H9 (cell line): ENCODE measurements around the gene CHN2. TPM values are rescaled to one million over a fixed set of nuclear protein-coding genes. Genes with fewer than 3 reads are reported as not detected.

Source experiments
- DNase-seq: peaks from one replicate; pipeline ENCODE4 v3.0.0-alpha.2; 2017
- H2AFZ ChIP-seq: one replicate; pipeline ENCODE4 v1.6.1; 2013; ENCODE audit warnings: mild to moderate bottlenecking, low read length, control low read depth, moderate library complexity
- H2AK5ac ChIP-seq: 2 replicates; pipeline ENCODE4 v1.6.1; 2013; ENCODE audit warnings: low read length, control low read depth, mixed read lengths; ENCODE audit not compliant: insufficient read length
- H2BK120ac ChIP-seq: one replicate; pipeline ENCODE4 v1.6.1; 2013; ENCODE audit warnings: low read depth, mild to moderate bottlenecking, low read length, control low read depth, inconsistent platforms; ENCODE audit not compliant: poor library complexity, severe bottlenecking
- H2BK12ac ChIP-seq: 2 replicates; pipeline ENCODE4 v1.6.1; 2013; ENCODE audit warnings: low read length, control low read depth, mixed read lengths, low read depth; ENCODE audit not compliant: insufficient read length
- H2BK15ac ChIP-seq: 2 replicates; pipeline ENCODE4 v1.6.1; 2013; ENCODE audit warnings: low read depth, low read length, control low read depth
- H2BK20ac ChIP-seq: one replicate; pipeline ENCODE4 v1.6.1; 2013; ENCODE audit warnings: low read depth, mild to moderate bottlenecking, low read length, control low read depth, inconsistent platforms; ENCODE audit not compliant: poor library complexity, severe bottlenecking
- H2BK5ac ChIP-seq: 2 replicates; pipeline ENCODE4 v1.6.1; 2013; ENCODE audit warnings: low read length, control low read depth, mixed read lengths; ENCODE audit not compliant: insufficient read length
- H3K14ac ChIP-seq: 2 replicates; pipeline ENCODE4 v1.6.1; 2013; ENCODE audit warnings: low read length, control low read depth; ENCODE audit not compliant: insufficient read depth
- H3K18ac ChIP-seq: 2 replicates; pipeline ENCODE4 v1.6.1; 2013; ENCODE audit warnings: low read depth, mild to moderate bottlenecking, mixed read lengths, low read length, control low read depth; ENCODE audit not compliant: insufficient read length
- H3K23ac ChIP-seq: 2 replicates; pipeline ENCODE4 v1.6.1; 2013; ENCODE audit warnings: low read length, control low read depth, mixed read lengths, low read depth; ENCODE audit not compliant: insufficient read length
- H3K23me2 ChIP-seq: 2 replicates; pipeline ENCODE4 v1.6.1; 2013; ENCODE audit warnings: low read depth, mild to moderate bottlenecking, mixed read lengths, low read length, control low read depth; ENCODE audit not compliant: insufficient read length, poor library complexity, severe bottlenecking
- H3K27ac ChIP-seq: 2 replicates; pipeline ENCODE4 v1.5.1; 2013; ENCODE audit warnings: low read length, control low read depth, mixed read lengths, low read depth; ENCODE audit not compliant: insufficient read length
- H3K27me3 ChIP-seq: 2 replicates; pipeline ENCODE4 v1.6.1; 2013; ENCODE audit warnings: low read length, control low read depth, inconsistent platforms; ENCODE audit not compliant: insufficient read depth
- H3K4ac ChIP-seq: 2 replicates; pipeline ENCODE4 v1.6.1; 2013; ENCODE audit warnings: low read depth, mild to moderate bottlenecking, control low read depth, inconsistent platforms, low read length, moderate library complexity
- H3K4me1 ChIP-seq: 2 replicates; pipeline ENCODE4 v1.6.1; 2013; ENCODE audit warnings: low read length, control low read depth, inconsistent platforms; ENCODE audit not compliant: insufficient read depth
- H3K4me2 ChIP-seq: 2 replicates; pipeline ENCODE4 v1.6.1; 2013; ENCODE audit warnings: low read length, control low read depth, mixed read lengths; ENCODE audit not compliant: insufficient read length, insufficient read depth
- H3K56ac ChIP-seq: 2 replicates; pipeline ENCODE4 v1.6.1; 2013; ENCODE audit warnings: low read depth, mild to moderate bottlenecking, mixed read lengths, low read length, control low read depth; ENCODE audit not compliant: insufficient read length
- H3K79me1 ChIP-seq: 2 replicates; pipeline ENCODE4 v1.6.1; 2013; ENCODE audit warnings: low read depth, mild to moderate bottlenecking, moderate library complexity, low read length, control low read depth, inconsistent platforms; ENCODE audit not compliant: insufficient read depth, poor library complexity, severe bottlenecking
- H3K79me2 ChIP-seq: 2 replicates; pipeline ENCODE4 v1.6.1; 2013; ENCODE audit warnings: low read length, control low read depth, inconsistent platforms; ENCODE audit not compliant: insufficient read depth
- H3K9ac ChIP-seq: 2 replicates; pipeline ENCODE4 v1.6.1; 2013; ENCODE audit warnings: low read length, control low read depth, mixed read lengths; ENCODE audit not compliant: insufficient read length; ENCODE audit errors: extremely low read depth
- H3K9me3 ChIP-seq: one replicate; pipeline ENCODE4 v1.6.1; 2013; ENCODE audit warnings: low read depth, low read length, inconsistent platforms; ENCODE audit not compliant: control insufficient read depth
- H3T11ph ChIP-seq: one replicate; pipeline ENCODE4 v1.6.1; 2013; ENCODE audit warnings: mild to moderate bottlenecking, low read length, control low read depth, inconsistent platforms
- H4K20me1 ChIP-seq: one replicate; pipeline ENCODE4 v1.6.1; 2013; ENCODE audit not compliant: control insufficient read depth, insufficient read length, insufficient read depth
- H4K5ac ChIP-seq: 2 replicates; pipeline ENCODE4 v1.6.1; 2013; ENCODE audit warnings: low read depth, mild to moderate bottlenecking, mixed read lengths, low read length, control low read depth; ENCODE audit not compliant: insufficient read length
- H4K8ac ChIP-seq: replicated peaks from 2 replicates; pipeline ENCODE4 v1.6.1; 2013; ENCODE audit warnings: low read length, control low read depth, mixed read lengths, low read depth; ENCODE audit not compliant: insufficient read length
- H4K91ac ChIP-seq: 2 replicates; pipeline ENCODE4 v1.6.1; 2013; ENCODE audit warnings: low read depth, mild to moderate bottlenecking, moderate library complexity, mixed read lengths, low read length, control low read depth; ENCODE audit not compliant: insufficient read length
- H3K27ac Mint-ChIP-seq, 3 experiments: 2 replicates in 2 of 3; 3 replicates in 1 of 3; pipeline ENCODE4 v1.8.0; 2020 to 2021; ENCODE audit warnings: mixed read lengths in 3 of 3, mild to moderate bottlenecking in 1 of 3, moderate library complexity in 1 of 3
- H3K27me3 Mint-ChIP-seq: 2 replicates; pipeline ENCODE4 v1.8.0; 2021; ENCODE audit warnings: low read depth, mild to moderate bottlenecking, moderate library complexity, mixed read lengths
- H3K36me3 Mint-ChIP-seq, 3 experiments: 2 replicates in 2 of 3; 3 replicates in 1 of 3; pipeline ENCODE4 v1.8.0; 2020 to 2021; ENCODE audit warnings: low read depth in 3 of 3, mixed read lengths in 3 of 3; ENCODE audit not compliant: insufficient read depth in 1 of 3
- H3K4me1 Mint-ChIP-seq, 2 experiments: 2 replicates each; pipeline ENCODE4 v1.8.0; 2020; ENCODE audit warnings: mixed read lengths in 2 of 2
- H3K4me3 Mint-ChIP-seq, 2 experiments: 2 replicates in 1 of 2; 3 replicates in 1 of 2; pipeline ENCODE4 v1.8.0; 2020 to 2021; ENCODE audit warnings: mild to moderate bottlenecking in 2 of 2, mixed read lengths in 2 of 2, moderate library complexity in 1 of 2
- H3K9me3 Mint-ChIP-seq, 2 experiments: 2 replicates in 1 of 2; 3 replicates in 1 of 2; pipeline ENCODE4 v1.8.0; 2020; ENCODE audit warnings: mild to moderate bottlenecking in 2 of 2, mixed read lengths in 2 of 2, moderate library complexity in 1 of 2
- WGBS: extraction: QIAGEN DNeasy Blood & Tissue Kit; methylation state at CpG from one replicate; pipeline ENCODE4 v1.1.7; 2013; ENCODE audit warnings: missing lambda C conversion rate, low lambda C conversion rate, mixed read lengths; ENCODE audit not compliant: insufficient read length; ENCODE audit errors: extremely low coverage; 5-methylcytosine and 5-hydroxymethylcytosine counted together
- total RNA-seq: library from RNA; stranded (reverse); gene quantifications from 2 replicates; pipeline ENCODE4 v1.2.1, GENCODE V29; 2021
- TF ChIP-seq, protein P1 (sequence below): fragments of 200-600 bp; sonication (generic); conservative IDR thresholded peaks from 3 replicates; pipeline ENCODE4 v1.8.0; 2021; ENCODE audit warnings: antibody characterized with exemption, mild to moderate bottlenecking

The CHN2 gene
- total RNA-seq, 1 experiment from 2014 or later = 3.3 TPM

DNA sequence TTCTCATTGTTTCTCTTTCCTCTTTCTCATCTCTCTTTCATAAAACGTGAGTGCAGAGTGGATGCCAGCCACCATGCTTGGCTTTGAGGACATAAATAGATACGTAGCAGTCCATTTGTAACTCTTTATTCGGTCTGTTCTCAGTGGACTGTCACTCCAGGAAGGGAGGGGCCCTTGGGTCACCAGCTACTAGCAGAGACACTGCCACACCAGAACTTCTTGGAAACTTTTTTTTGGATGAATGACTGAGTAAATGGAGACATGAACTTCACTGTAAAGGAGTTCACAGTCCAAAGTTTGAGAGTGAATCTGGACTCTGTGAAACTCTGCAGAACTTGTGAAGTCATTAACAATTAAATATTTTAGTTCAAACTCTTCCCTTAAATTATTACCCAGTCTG lies 20.2 kb downstream of the CHN2 start:
- no peaks in the 10 kb centered on the region for H3K79me2 ChIP-seq
- H2BK15ac ChIP-seq = no peak overlapping the region
- no peak overlapping the region for H3K27ac Mint-ChIP-seq
- H3K18ac ChIP-seq = no peak overlapping the region
- no peaks in the 10 kb centered on the region; a peak in 1 of 5 replicates for H3K9me3 Mint-ChIP-seq
- no peak overlapping the region for H2AK5ac ChIP-seq
- no peak overlapping the region for H3K4me3 Mint-ChIP-seq
- H4K5ac ChIP-seq = no peak overlapping the region
- WGBS = no CpG with 5 or more reads among the region's 3 CpGs
- H2BK120ac ChIP-seq = no peak overlapping the region
- no peak overlapping the region for H3T11ph ChIP-seq
- TF ChIP-seq, protein P1, sequence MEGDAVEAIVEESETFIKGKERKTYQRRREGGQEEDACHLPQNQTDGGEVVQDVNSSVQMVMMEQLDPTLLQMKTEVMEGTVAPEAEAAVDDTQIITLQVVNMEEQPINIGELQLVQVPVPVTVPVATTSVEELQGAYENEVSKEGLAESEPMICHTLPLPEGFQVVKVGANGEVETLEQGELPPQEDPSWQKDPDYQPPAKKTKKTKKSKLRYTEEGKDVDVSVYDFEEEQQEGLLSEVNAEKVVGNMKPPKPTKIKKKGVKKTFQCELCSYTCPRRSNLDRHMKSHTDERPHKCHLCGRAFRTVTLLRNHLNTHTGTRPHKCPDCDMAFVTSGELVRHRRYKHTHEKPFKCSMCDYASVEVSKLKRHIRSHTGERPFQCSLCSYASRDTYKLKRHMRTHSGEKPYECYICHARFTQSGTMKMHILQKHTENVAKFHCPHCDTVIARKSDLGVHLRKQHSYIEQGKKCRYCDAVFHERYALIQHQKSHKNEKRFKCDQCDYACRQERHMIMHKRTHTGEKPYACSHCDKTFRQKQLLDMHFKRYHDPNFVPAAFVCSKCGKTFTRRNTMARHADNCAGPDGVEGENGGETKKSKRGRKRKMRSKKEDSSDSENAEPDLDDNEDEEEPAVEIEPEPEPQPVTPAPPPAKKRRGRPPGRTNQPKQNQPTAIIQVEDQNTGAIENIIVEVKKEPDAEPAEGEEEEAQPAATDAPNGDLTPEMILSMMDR = no peak
- no peaks in the 10 kb centered on the region for H3K23me2 ChIP-seq
- no peak overlapping the region for H3K56ac ChIP-seq
- no peak overlapping the region for H3K4ac ChIP-seq
- H3K14ac ChIP-seq = no peak overlapping the region
- no peaks in the 10 kb centered on the region for H3K27me3 ChIP-seq
- H3K9me3 ChIP-seq = no peaks in the 10 kb centered on the region
- H2BK12ac ChIP-seq = no peak overlapping the region
- H3K4me1 ChIP-seq = 0 out of 2 replicates have a peak, but pooled peaks cover 2% of the 10 kb centered on the region
- H3K27ac ChIP-seq = no peak overlapping the region
- H2BK5ac ChIP-seq = no peak overlapping the region
- peaks cover 2% of the 10 kb centered on the region; the same call in 1 of the 2 replicates for H3K27me3 Mint-ChIP-seq
- peaks cover 15 to 16% of the 10 kb centered on the region in 2 experiments for H3K4me1 Mint-ChIP-seq
- H4K91ac ChIP-seq = no peak overlapping the region
- H4K20me1 ChIP-seq = no peaks in the 10 kb centered on the region
- no peak overlapping the region for H3K23ac ChIP-seq
- no peak overlapping the region for H4K8ac ChIP-seq
- H3K79me1 ChIP-seq = no peaks in the 10 kb centered on the region
- no peak overlapping the region for H3K9ac ChIP-seq
- no peak overlapping the region for H3K4me2 ChIP-seq
- no peak overlapping the region for H2BK20ac ChIP-seq
- H3K36me3 Mint-ChIP-seq = no peaks in the 10 kb centered on the region
- H2AFZ ChIP-seq = no peak overlapping the region
- no peak for DNase-seq
